Endothelial cell of umbilical vein (primary cell): ENCODE measurements around the gene FAM114A1. TPM values are rescaled to one million over a fixed set of nuclear protein-coding genes. Genes with fewer than 3 reads are reported as not detected.

Experiments
- BruUV-seq: library from RNA; stranded (reverse); fragments of 400-500 nt; replicated peaks from 2 replicates; lab custom pipeline; 2021; lab: Mats Ljungman, UMichigan
- CTCF ChIA-PET: fragments of 300-600, 350-600 bp; sonication (Branson Sonifier 250); formaldehyde crosslinking; loops from one replicate; lab custom pipeline; 2021; ENCODE audit warnings: antibody characterized with exemption, inconsistent platforms; lab: Charles Lee
- POLR2A ChIA-PET: fragments of 300-600, 350-600 bp; sonication (Branson Sonifier 250); formaldehyde crosslinking; loops from one replicate; lab custom pipeline; 2021; ENCODE audit warnings: antibody characterized with exemption, inconsistent platforms; lab: Charles Lee
- DNase-seq: peaks from one replicate; pipeline ENCODE4 v3.0.0-alpha.2; 2011; ENCODE audit warnings: low read depth, low spot score
- FAIRE-seq: peaks from 2 replicates; lab custom pipeline; 2011; peaks lifted over from hg19 to GRCh38; lab: Jason Lieb, UNC
- H2AFZ ChIP-seq: 2 replicates; pipeline ENCODE4 v1.6.0; 2012; ENCODE audit warnings: low read depth, low read length, control low read depth, inconsistent platforms
- H3K27ac ChIP-seq: 2 replicates; pipeline ENCODE4 v1.5.1; 2011; ENCODE audit warnings: low read depth, mild to moderate bottlenecking, control low read depth, low read length, moderate library complexity; ENCODE audit not compliant: insufficient read depth
- H3K27me3 ChIP-seq, 2 experiments: 2 replicates each; pipeline versions ENCODE4 v1.6.0 to v1.6.1; 2011; ENCODE audit warnings: low read length in 2 of 2, mixed read lengths in 1 of 2; ENCODE audit not compliant: control insufficient read depth in 2 of 2, insufficient read depth in 2 of 2
- H3K36me3 ChIP-seq, 2 experiments: 2 replicates in 1 of 2; 3 replicates in 1 of 2; pipeline ENCODE4 v1.5.1; 2011; ENCODE audit warnings: low read length in 2 of 2, mild to moderate bottlenecking in 1 of 2, moderate library complexity in 1 of 2; ENCODE audit not compliant: control insufficient read depth in 2 of 2, insufficient read depth in 2 of 2; ENCODE audit errors: extremely low read depth in 1 of 2
- H3K4me1 ChIP-seq: 3 replicates; pipeline ENCODE4 v1.5.1; 2011; ENCODE audit warnings: mild to moderate bottlenecking, low read length; ENCODE audit not compliant: control insufficient read depth, insufficient read depth; ENCODE audit errors: extremely low read depth
- H3K4me2 ChIP-seq: 2 replicates; pipeline ENCODE4 v1.6.1; 2011; ENCODE audit warnings: low read length, control low read depth, mixed read lengths; ENCODE audit not compliant: insufficient read depth
- H3K4me3 ChIP-seq, 3 experiments: fragments of 200-600 bp in 1 of 3; sonication (generic), shearing (Covaris generic) in 1 of 3; replicated peaks in 1 of 3; 2 replicates each; pipeline ENCODE4 v1.5.1; 2011 to 2016; ENCODE audit warnings: control low read depth in 3 of 3, low read length in 3 of 3, mild to moderate bottlenecking in 2 of 3, inconsistent platforms in 1 of 3, low read depth in 1 of 3, moderate library complexity in 1 of 3; ENCODE audit not compliant: insufficient read depth in 1 of 3
- H3K79me2 ChIP-seq: 2 replicates; pipeline ENCODE4 v1.6.0; 2012; ENCODE audit warnings: low read length, inconsistent platforms; ENCODE audit not compliant: control insufficient read depth, insufficient read depth
- H3K9ac ChIP-seq: replicated peaks from 2 replicates; pipeline ENCODE3; 2011; ENCODE audit warnings: low read length, control low read depth; ENCODE audit not compliant: insufficient read depth; ENCODE audit errors: extremely low read depth
- H3K9me1 ChIP-seq: replicated peaks from 3 replicates; pipeline ENCODE4 v1.6.0; 2011; ENCODE audit warnings: mild to moderate bottlenecking, low read length; ENCODE audit not compliant: control insufficient read depth, insufficient read depth; ENCODE audit errors: extremely low read depth
- H3K9me3 ChIP-seq: replicated peaks from 2 replicates; pipeline ENCODE4 v1.5.1; 2012; ENCODE audit warnings: low read length, inconsistent platforms; ENCODE audit not compliant: control insufficient read depth, insufficient read depth
- H4K20me1 ChIP-seq: replicated peaks from 2 replicates; pipeline ENCODE3; 2011; ENCODE audit warnings: mild to moderate bottlenecking, low read length; ENCODE audit not compliant: control insufficient read depth, insufficient read depth; ENCODE audit errors: extremely low read depth
- EZH2 ChIP-seq: IDR thresholded peaks from 2 replicates; pipeline ENCODE4 v1.6.1; 2012; ENCODE audit warnings: borderline replicate concordance, low read depth, mild to moderate bottlenecking, moderate library complexity, low read length, inconsistent platforms; ENCODE audit not compliant: severe bottlenecking
- FOS ChIP-seq: IDR thresholded peaks from 2 replicates; pipeline ENCODE4 v1.6.1; 2011; ENCODE audit warnings: mild to moderate bottlenecking, low read length, moderate library complexity, borderline replicate concordance; ENCODE audit not compliant: insufficient read depth
- GATA2 ChIP-seq: IDR thresholded peaks from 2 replicates; pipeline ENCODE4 v1.7.0; 2011; ENCODE audit warnings: low read depth, mild to moderate bottlenecking, moderate library complexity, mixed read lengths, low read length; ENCODE audit not compliant: insufficient read length, insufficient read depth
- POLR2A ChIP-seq: IDR thresholded peaks from 2 replicates; pipeline ENCODE4 v1.6.1; 2012; ENCODE audit warnings: low read depth, mild to moderate bottlenecking, control low read depth, low read length
- POLR2AphosphoS5 ChIP-seq: IDR thresholded peaks from 2 replicates; pipeline ENCODE4 v1.6.1; 2012; ENCODE audit warnings: low read depth, mild to moderate bottlenecking, control low read depth, low read length, moderate library complexity; ENCODE audit not compliant: insufficient read depth
- dilution Hi-C: fragments of 300-500 bp; cut with MboI; formaldehyde crosslinking; loops from one replicate; pipeline ENCODE4 v1.15.0; 2019; ENCODE audit warnings: low sequenced_read_pairs; ENCODE audit not compliant: extremely low pct_ligation_motif_present
- intact Hi-C: fragments of 100-400 bp; cut with micrococcal nuclease; formaldehyde crosslinking; loops from one replicate; pipeline ENCODE4 v1.10.0; 2022
- polyA plus RNA-seq, 4 experiments: library from polyadenylated mRNA; depleted of rRNA in 3 of 4; stranded (reverse) in 3 of 4; unstranded in 1 of 4; fragments of >200 nt; gene quantifications; 2 replicates each; pipeline versions ENCODE4 v1.2.1 to v1.2.3, GENCODE V29; 2011 to 2012; ENCODE audit warnings: missing spikeins in 1 of 4
- total RNA-seq: library from RNA; stranded (reverse); gene quantifications from 2 replicates; pipeline ENCODE4 v1.2.3, GENCODE V29; 2021

Gene FAM114A1
- total and polyA plus RNA-seq, 2 donors (not counting 3 experiments of a cell fraction or from before 2014, with no cell fraction given), result 99.2 to 118 TPM

DNA sequence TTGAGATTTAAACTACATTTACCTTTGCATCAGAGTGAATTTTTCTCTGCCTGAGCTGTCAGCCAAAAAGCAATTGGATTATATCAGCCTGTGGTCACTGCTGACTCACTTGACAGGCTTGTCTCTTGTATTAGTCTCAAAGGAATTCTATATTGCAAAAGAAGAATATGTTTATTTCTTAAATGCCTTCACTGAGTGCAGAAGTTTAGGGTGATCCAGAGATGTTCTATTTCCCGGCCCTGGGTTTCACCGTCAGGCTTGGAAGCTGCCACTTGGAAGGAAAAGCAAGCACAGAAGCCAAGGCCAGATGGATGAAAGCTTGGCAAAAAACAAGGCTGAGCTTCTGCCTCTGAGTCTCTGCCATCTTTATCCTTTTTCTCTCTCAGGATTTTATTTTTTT is 80.9 kb downstream of the FAM114A1 start:
- ChIA-PET CTCF (interaction anchor here (0.5 to 5.7 kb wide), 5 partner anchors 9 to 186 kb away, joined by 3 to 46 read pairs (median 3); partner anchors contain the start of gene TMEM156), POLR2A (no interaction called here)
- Histone ChIP-seq H3K4me2 (no peak overlapping the region), H3K4me1 (peaks cover 6% of the 10 kb centered on the region), H3K9me1 (no peaks in the 10 kb centered on the region), H3K36me3 (peaks cover 4 to 7% of the 10 kb centered on the region in 2 experiments), H3K27ac (no peak overlapping the region), H2AFZ (no peak overlapping the region), H3K9me3 (no peaks in the 10 kb centered on the region), H4K20me1 (no peaks in the 10 kb centered on the region), H3K4me3 (no peak overlapping the region), H3K27me3 (peaks cover 0 to 3% of the 10 kb centered on the region in 2 experiments), H3K9ac (no peak overlapping the region), H3K79me2 (no peaks in the 10 kb centered on the region)
- DNase-seq (no peak), FAIRE-seq (peak; percentile 15)
- dilution Hi-C loops (no loop called here), intact Hi-C loops (loop anchor here (5.0 to 10.0 kb wide), 2 partner anchors 99 to 186 kb away; no protein-coding TSS in a partner anchor)
- TF ChIP-seq FOS (peak; percentile 57), POLR2A (no peak), EZH2 (no peak), POLR2AphosphoS5 (no peak)
- no TSS peak for BruUV-seq

DNA sequence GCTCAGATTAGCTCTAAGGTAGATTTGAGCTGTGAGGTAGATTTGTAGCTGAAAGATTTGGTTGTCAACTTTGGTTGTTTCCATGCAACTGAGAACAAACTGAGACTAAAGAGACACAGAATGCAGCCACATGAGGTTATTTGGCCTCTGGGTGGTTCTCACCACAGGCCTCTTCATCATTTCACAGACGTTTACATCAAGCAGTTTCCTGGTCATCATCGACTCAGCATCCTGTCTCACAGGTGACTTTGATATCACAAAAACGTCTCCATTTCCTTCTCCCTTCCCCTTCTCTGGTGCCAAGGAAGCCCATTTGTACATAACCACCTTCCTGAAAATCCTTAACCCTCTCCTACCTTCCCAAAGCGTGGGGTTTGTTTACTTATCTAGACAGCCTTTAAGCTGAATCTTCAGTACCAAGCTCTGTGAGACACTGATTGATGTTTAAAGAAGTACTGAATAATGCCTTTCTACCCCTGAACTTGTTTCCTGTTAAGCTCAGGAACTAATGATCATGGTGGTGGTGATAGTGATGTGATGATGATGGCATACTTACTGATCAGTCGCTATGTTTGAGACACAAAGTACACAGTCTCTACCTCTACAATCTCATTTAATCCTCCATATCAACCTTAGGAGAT is 81.9 kb downstream of the FAM114A1 start:
- CTCF ChIA-PET, result interaction anchor here (0.9 to 5.7 kb wide), 7 partner anchors 9 to 185 kb away, joined by 3 to 46 read pairs (median 3); no protein-coding TSS in a partner anchor
- H2AFZ ChIP-seq, result no peak overlapping the region

More for the DNA sequence above, 81.9 kb downstream of the FAM114A1 start:
- no peak for TF ChIP-seq GATA2
- peak; percentile 20 for TF ChIP-seq FOS
- peaks cover 6% of the 10 kb centered on the region for H3K4me1 ChIP-seq
- BruUV-seq, result no TSS peak
- H3K27ac ChIP-seq, result no peak overlapping the region
- dilution Hi-C loops (no loop called here), intact Hi-C loops (loop anchor here (5.0 to 10.0 kb wide), 2 partner anchors 98 to 185 kb away; no protein-coding TSS in a partner anchor)
- H3K4me2 ChIP-seq, result peak overlapping the region; percentile 9
- FAIRE-seq (no peak), DNase-seq (peak; percentile 16)
- H3K4me3 ChIP-seq, result no peak overlapping the region
- POLR2A ChIA-PET, result no interaction called here
- no peaks in the 10 kb centered on the region for H4K20me1 ChIP-seq
- H3K36me3 ChIP-seq, result peaks cover 3 to 4% of the 10 kb centered on the region in 2 experiments
- H3K9me3 ChIP-seq, result no peaks in the 10 kb centered on the region
- H3K9me1 ChIP-seq, result no peaks in the 10 kb centered on the region
- H3K27me3 ChIP-seq, result peaks cover 0 to 7% of the 10 kb centered on the region in 2 experiments
- H3K79me2 ChIP-seq, result no peaks in the 10 kb centered on the region
- H3K9ac ChIP-seq, result no peak overlapping the region
